G401.6 (cell line): ENCODE measurements around the gene DNAJC5G.
"Not testable (repeated sequence)": the region's sequence is repeated elsewhere in the genome, so short reads cannot be mapped to it uniquely, and the experiment has no call there.

Experiments
- FAIRE-seq: peaks from 2 replicates; lab custom pipeline; 2012; peaks lifted over from hg19 to GRCh38; lab: Jason Lieb, UNC

The DNAJC5G gene

DNA sequence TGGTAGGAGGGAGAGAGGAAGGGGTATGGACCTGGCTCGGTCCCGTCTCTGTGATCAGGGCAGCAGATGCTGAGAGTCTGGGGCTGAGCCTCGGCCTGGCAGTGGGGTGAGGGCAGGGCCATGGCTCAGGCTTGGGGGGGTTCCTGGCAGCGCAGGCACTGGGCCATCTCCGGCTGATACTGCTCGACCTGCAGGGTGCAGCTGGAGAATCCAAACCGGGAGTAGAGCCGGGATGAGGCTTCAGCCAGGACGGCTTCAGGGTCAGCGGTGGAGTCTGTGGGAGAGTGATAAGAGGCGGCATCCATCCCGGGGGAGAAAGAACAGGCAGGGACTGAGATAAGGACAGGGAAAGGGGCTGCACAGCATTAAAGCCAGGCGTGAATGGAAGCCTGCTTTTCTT, 20.0 kb upstream of the DNAJC5G start:
- FAIRE-seq = no peak

DNA sequence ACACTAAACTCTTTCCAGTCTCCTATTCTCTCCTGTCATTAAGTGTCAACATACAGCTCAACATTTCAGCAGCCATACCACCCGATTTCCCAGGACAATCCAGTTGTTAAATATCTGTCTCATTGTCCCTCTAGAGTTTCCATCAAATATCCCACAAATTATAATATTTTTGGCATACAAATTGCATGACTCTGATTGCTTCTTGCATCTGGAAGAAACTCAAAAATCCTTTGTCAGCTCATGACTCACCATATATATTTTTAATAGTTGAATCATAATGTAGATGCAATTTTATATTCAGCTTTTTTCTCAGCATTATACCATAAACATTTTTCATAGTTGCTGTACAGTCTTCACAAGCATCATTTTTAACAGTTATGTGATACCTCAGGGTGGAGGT, 19.6 kb upstream of the DNAJC5G start:
- FAIRE-seq = no peak

DNA sequence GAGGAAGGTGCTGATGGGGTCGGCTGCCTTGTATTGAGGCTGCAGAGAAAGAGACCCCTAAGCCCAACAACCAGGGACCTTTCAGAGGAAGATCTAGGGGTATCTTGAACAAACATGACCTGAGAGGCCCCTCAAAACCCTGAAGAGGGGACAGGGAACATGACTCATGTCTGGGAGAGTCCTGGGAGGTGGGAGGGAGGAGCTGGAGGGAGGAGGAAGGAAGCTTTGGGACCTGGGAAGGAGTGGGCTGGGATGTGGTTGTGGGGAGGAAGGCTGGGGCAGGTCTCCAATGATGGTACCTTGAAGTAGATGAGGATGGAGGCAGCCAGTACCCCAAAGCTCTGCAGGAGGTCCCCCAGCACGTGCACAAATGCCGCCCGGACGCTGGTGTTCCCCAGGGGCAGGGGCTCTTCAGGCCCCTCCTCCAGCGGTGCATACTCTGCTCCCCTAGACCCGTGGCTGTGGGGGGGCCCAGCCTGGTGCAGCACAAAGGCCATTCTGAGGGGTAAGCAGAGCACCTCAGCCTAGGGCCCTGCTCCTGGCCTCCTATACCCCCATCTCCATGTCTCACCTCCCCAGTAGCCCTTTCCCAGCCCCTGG, 18.3 kb upstream of the DNAJC5G start:
- no peak for FAIRE-seq

DNA sequence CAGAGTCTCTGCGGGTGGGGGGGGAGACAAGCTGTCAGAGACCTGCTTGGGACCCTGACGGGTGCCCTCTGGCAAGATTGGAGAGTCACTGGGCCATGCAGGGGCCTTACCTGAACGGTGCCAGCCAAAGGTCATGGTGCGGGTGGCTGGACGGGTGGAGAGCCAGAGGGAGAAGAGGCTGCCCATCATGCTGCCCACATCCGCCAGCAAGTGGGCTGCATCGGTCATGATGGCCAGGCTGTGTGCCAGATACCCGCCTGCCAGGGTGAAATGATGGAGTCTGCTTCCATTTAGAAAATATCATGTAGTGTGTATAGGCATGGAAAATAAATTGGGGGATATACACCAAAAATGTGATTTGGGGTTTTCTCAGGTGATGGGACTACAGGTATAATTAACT, 17.2 kb upstream of the DNAJC5G start:
- no peak for FAIRE-seq

DNA sequence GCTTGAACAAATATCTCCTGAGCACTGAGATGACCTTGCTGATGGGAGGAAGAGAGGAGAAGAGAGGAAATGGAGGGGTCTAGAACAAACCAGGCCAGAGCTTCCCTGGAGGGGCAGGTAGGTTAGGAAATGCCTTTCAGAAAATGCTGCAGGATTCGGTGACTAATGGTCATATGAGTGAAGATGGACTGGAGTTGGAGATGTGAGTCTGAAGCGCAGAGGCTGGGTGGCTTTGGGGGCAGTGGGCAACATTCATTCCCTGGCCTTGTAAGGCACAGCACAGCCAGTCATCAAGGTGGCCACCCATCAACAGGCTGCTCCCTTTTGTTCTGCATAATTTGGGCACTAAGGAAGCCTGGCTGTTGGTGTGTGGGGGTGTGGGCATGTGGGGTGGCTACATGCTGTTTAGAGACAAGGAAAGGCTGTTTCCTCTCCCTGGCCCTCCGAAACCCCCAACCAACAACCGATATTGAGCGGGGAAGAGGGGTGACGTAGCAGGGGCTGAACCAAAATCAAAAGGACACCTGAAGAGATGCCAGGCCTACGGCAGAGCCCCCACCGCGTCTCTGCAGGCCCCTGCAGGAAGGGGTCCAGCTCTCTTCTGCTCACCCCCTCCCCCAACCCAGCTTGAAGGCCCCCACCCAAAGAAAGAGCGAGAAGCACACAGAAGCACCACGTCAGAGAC, 13.8 kb upstream of the DNAJC5G start:
- no peak for FAIRE-seq

DNA sequence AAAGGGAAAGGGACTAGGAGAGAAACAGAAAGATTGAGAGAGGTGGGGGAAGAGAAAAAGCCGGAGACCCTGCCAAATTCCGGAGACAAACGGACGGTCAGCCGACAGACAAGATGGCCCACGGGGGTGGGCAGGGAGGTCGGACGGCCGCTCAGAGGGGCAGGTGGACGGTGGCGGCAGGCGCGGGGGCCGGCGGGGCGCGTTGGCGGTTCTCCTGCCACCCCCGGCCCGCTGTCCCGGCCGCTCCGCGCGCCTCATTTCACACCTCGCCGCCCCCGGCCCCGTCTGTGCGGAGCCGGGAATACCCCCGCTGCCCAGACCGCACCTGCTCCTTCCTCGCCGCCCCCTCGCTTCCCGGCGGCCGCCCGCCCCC, 13.3 kb upstream of the DNAJC5G start:
- FAIRE-seq = no peak

DNA sequence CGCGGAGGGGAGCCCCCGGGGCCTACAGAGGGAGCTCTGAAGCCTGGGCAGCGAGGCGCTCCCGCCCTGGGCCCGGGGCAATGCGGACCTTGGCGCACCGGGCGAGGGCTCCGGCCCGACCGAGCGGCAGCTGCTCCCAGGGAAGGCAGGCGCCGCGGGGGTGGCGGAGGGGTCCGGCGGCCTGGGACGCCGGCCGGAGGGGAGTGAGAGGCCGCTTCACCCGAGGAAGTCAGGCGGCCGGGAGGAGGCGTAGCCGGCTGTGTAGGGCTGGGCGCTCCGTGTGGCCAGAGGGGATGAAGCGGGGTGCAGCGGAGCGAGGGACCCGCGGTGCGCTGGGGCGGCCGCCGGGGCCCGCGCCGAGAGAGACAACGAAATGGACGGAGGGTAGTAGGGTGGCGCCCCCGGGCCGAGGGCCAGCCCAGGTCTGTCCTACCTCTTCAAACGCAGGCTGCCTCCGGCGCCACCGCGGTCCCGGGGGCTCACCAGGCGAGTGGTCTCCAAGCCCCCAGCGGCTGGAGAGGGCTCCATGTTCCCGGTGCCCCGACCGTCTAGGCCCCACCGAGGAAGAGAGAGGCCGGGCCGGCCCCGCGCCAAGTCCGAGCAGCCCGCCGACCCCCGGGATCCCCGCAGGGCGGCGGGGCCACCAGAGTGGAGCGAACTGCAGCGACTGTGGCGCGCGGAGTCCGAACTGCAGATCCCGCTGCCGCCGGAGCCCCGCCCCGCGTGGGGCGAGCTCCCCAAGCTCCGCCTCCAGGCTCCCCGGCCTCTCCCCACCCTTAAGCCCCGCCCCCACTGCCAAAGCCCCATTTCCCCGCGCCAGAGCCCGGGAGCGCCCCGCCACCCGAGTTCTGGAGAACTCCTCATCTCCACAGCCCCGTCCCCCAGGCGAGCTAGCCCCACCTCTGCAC, 12.6 kb upstream of the DNAJC5G start, which contains the start of gene SLC30A3:
Gene SLC30A3, minus strand, starts transcription at position 669 of the 908 bp plus-strand sequence. Its CDS starts 141 bp downstream, at position 528.
- FAIRE-seq = no peak

DNA sequence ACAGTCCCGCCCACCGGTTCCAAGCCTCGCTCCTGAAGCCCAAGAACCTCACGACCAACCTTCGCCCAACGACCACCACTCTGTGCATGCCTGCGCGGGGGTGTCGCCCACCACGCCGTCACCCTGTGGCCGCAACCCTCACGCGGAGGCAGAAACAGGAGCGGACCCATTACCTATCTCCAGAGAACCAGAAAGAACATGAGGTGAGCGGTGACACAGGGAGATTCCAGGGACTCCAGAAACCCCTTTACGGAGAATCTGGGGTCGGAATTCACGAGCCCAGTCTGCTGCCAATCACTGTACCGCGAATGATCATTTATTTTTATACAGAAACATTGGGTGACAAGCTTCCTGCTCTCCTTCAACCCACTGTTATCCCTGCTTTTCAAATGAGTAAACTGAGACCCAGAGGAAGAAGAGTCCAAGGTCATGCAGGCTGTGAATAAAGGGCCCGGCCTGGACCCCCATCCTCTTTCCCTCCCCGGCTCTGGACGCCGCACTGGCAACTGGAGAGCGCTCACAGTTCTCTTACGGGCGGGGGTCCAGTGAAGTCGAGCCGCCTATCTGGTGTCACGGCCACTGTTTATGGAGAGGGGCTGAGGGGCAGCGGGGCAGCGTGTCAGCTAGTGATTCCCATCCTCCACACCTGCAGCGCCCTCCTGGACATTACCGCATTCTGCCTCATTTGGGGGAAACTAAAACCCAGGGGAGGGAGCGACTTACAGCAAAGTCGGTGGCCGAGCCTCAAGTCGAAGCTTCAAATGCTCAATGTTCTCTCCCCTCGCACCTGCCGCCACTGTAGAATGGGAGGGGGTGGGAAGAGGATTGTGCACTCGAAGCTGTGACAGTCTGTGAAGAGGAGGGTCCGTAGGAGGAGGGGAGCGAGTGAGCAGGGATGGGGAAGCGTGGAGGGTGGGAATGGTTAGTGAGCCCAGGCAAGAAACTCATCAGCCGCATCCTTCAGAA, 11.7 kb upstream of the DNAJC5G start:
- no peak for FAIRE-seq

DNA sequence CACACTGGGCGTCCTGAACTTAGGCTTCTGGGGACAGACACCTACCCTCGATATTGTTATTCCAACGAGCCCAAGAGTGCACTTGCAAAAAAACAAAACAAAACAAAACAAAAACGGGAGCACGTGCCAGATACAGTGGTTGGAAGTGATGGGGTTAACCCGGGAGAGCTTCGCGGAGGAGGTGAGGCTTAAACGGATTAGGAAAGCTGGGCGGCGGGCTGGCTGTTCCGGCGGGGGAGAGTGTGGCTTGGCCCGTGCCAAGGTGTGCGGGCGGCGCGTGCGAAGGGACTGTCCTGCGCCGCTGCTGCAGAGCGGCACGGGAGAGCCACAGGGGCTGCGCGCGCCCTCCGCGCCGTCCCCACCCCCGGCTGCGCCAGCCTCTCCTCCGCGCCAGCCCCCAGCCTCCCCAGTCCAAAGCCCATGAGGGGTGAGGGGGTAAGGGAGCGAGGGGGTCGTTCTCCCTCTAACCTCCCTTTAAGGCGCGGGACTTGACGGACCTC, 10.9 kb upstream of the DNAJC5G start:
- FAIRE-seq = no peak

DNA sequence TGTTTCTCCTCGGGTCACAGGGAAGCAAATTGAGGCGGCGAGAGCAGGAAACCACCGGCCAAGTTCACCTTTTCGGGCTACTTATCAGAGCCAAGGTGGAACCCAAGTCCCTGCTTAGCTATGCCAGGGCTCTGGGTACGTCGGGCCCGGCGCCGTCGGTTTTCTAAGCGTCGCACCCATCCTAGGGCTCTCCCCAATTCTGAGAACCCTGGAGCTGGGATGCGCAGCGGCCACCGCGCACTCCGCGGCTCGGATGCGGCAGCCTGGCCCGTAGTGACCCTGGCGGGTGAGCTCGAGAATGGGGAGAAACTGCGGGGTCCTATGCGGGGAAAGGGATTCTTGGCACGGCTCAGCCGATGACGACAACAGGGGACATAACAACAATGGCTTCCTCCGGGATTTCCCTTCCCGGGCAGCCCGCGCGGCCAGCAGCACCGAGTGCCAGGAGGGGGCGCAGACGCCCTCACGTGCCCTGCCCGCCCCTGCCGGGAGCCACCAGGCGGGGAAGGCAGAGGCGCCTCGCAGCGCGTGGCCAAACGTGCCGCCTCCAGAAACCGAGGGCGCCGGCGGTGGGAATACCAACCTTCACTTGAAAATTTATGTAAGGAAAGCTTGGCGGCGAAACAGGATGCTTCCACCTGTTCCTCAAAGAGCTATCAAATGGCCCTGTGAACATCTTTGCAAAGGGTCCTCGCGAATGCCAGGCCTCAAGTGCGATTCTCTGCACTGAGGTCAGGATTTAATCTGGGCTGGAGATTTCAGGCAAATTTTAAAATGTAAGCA, 10.3 kb upstream of the DNAJC5G start:
- FAIRE-seq = no peak

DNA sequence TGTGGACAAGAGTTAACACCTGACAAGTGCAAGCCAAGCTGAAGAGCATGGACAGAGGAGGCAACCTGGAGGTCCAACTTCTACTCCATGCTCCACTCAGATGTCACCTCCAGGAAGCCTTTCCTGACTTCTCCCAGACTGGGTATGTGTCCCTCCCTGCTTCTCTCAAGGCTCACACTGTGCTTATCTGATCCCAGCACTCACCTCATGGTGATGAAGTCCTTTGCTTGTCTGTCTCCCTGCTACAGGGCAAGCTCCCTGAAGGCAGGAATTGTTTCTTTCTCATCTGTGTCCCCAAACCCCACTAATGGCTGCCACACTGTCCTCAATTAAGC, 9.7 kb upstream of the DNAJC5G start:
- no peak for FAIRE-seq

DNA sequence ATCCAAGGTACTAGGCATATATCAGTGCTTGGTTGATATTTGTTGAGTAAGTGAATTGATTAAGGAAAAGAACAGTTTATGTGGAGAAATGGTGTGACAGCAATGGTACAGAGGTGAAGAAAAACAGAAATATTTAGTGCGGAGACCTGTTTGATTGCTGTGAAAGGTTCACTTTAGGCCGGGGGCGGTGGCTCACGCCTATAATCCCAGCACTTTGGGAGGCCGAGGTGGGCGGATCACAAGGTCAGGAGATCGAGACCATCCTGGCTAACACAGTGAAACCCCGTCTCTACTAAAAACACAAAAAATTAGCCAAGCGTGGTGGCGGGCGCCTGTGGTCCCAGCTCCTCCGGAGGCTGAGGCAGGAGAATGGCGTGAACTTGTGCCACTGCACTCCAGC, 6.9 kb upstream of the DNAJC5G start:
- not testable (repeated sequence) for FAIRE-seq

DNA sequence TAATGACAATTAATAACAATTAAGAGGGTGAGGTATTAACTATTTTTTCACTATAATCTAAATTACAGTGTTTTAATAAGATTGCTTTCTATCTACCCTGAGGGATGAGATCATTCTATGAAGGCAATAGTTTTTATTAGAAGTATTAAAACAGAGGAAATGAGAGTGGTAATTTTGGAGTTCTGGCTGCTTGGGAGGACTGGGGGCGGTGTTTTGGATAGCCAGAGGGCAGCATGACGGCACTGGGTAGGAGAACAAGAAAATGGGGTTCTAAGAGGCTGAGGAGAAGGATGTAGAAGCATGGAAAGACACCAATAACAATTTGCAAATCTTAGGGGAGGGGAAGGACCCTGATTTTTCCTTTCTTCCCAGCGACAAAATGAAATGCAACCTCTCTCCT, 5.1 kb upstream of the DNAJC5G start:
- no peak for FAIRE-seq

DNA sequence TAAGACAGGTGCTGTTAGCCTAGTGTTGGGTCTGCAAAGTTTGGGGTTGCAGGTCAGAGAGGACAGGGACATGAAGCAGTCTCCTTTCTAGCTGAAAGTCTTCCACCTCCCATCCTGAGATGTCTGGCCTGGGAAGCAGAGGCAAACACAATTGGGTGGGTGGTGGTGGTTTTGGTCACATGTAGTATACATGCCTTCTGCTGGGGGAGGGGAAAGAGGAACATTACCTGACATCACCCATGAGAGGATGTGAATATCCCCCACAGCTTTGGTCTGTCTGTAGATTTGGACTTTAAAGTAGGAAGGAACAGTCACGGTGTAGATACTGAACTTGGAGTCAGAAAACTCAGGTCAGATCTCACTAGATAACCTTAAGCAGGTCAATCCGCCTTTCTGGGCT, 4.6 kb upstream of the DNAJC5G start:
- no peak for FAIRE-seq

DNA sequence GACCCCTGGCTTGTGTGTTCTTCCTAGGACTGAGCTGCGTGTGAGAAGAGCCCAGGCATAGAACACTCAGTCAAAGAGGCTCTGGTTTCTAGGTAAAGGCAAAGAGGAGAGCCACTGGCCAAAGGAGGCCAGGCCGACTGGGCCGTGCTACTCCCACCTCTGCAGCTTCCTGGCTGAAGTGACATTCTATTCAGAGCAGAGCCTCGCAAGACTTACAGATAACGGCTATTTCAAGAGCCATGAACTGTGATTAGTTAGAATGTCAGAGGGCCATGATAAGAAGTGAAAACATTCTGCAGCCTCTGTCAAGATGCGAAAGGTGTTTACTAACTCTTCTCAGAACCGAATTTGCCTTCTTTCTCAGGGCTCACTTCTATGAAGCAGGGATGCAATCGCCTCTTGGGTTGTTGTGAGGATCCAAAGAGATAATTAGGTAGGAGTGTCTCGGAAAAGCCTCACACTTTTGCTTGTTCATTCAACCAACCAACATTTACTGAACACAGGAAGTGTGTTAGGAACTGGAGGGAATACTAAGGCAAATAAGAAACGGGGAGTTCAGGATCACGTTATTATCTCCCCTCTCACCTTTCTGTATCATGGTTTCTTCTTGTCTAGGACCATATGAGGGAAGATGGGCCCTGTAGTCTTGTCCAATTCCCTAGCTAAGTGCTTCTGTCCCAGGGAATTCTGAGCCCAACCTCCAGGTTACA, 3.4 kb upstream of the DNAJC5G start:
- FAIRE-seq = no peak

DNA sequence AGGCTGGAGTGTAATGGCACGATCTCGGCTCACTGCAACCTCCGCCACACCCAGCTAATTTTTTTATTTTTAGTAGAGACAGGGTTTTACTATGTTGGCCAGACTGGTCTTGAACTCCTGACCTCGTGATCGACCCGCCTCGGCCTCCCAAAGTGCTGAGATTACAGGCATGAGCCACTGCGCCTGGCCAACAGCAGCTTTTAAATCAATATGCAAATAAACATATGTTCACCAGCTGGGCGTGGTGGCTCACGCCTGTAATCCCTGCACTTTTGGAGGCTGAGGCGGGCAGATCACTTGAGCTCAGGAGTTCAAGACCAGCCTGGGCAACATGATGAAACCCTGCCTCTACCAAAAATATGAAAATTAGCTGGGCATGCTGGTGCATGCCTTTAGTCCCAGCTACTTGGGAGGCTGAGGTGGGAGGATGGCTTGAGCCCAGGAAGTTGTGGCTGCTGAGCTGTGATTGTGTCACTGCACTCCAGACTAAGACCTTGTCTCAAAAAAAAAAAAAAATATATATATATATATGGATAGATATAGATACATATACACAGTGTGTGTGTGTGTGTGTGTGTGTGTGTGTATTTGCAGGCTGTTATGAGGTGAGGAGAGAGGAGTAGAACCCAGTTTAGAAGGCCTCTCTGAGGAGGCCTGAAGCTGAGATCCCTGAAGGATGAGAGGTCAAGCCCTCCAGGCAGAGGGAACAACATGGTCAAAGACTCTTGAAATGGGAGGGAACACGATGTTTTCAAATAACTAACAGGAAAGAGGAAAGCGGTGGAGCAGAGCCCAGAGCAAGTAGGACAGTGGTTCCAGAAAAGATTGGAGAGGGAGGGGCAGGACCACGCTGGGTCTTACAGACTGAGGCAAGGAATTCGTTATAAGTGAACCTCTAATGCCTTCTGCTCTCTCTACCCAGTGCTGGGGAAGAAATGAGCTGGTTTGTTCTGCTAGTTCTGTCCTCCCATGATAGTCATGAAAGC, 2.4 kb upstream of the DNAJC5G start:
- not testable (repeated sequence) for FAIRE-seq

DNA sequence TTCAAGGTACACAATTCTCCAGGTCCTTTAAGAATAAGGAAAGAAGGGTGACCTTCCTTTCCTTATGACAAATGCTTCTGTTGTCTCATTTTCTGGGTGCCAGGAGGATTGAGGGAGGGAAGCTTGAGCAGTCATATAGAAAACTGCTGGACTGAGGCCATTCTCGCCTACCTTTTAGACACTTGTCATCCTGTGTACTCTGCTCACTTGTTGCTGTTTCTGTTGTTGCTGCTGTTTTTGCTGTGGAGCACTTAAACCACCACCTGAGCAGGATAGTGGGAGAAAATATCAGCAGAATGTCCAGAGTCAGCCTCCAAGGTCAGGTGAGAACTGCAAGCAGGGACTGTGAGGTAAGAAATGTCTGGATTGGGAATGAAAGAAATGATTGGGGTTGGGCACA, 2.8 kb downstream of the DNAJC5G start:
- FAIRE-seq = no peak

DNA sequence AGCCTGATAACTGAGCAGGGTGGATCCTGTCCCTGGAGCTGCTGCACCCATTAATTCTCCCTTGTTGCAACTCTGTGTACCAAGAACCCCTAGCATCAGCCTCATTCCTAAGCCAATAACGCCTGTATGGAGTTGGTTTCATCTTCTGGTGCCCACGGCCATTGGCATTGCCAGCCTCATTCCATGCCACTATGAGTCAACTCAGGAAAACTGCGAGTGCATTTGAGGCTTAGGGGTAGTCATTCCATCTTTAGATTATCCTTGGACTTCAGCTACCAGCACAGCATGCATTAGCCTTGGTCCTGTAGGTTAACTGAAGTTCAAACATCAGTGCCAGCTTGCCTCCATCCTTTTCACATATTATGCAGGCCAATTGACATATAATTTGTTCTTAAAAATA, 5.6 kb downstream of the DNAJC5G start:
- no peak for FAIRE-seq

DNA sequence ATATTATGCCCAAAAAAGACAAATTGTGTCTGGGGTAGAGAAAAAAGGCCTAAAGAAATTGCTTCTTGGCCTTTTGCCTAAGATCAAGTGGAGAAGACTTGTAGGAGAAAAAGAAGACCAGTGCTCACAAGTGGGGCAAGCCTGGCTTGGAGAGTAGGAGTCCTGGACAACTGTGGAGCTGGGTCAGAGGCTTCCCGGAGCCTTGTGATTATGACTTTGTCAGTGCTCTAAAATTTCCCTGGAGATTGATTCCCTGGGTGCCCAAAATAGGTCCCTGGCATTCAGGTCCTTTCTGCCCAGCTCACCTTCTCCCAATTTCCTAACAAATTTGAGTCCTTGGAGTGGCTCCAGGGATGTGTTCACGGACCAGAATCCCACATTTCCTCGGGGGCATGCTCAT, 6.2 kb downstream of the DNAJC5G start:
- no peak for FAIRE-seq
